Common myeloid progenitor, CD34-positive (primary cell): Measurements from ENCODE around the gene RNF17.

Experiments used
- CTCF ChIA-PET: fragments of 350-600 bp; sonication (Branson Sonifier 250); formaldehyde crosslinking; loops from one replicate; lab custom pipeline; 2021; ENCODE audit warnings: antibody characterized with exemption; lab: Charles Lee
- POLR2A ChIA-PET: fragments of 350-600 bp; sonication (Branson Sonifier 250); formaldehyde crosslinking; loops from one replicate; lab custom pipeline; 2021; ENCODE audit warnings: antibody characterized with exemption; lab: Charles Lee
- DNase-seq, 3 donors: peaks; one replicate each; pipeline versions ENCODE4 v3.0.0 to v3.0.0-alpha.2; 2013
- H3K27ac ChIP-seq, 2 experiments: 1 replicate in 1 of 2; 2 replicates in 1 of 2; pipeline ENCODE4 v1.7.0; 2013; ENCODE audit warnings: inconsistent platforms in 2 of 2, low read length in 2 of 2, mild to moderate bottlenecking in 2 of 2, low read depth in 1 of 2, moderate library complexity in 1 of 2; ENCODE audit not compliant: severe bottlenecking in 2 of 2, insufficient read depth in 1 of 2, poor library complexity in 1 of 2
- H3K27me3 ChIP-seq, 5 experiments: replicated peaks in 2 of 5; 1 replicate in 3 of 5; 2 replicates in 2 of 5; pipeline versions ENCODE4 v1.6.1 to v1.7.0; 2013; ENCODE audit warnings: low read length in 4 of 5, mild to moderate bottlenecking in 2 of 5, moderate library complexity in 2 of 5, inconsistent platforms in 1 of 5; ENCODE audit not compliant: insufficient read depth in 5 of 5, control insufficient read depth in 4 of 5
- H3K36me3 ChIP-seq, 4 experiments: 1 replicate in 2 of 4; 2 replicates in 2 of 4; pipeline versions ENCODE4 v1.6.1 to v1.7.0; 2013; ENCODE audit warnings: low read length in 3 of 4, control low read depth in 1 of 4, mild to moderate bottlenecking in 1 of 4; ENCODE audit not compliant: control insufficient read depth in 4 of 4, insufficient read depth in 4 of 4
- H3K4me1 ChIP-seq, 4 experiments: 1 replicate in 3 of 4; 2 replicates in 1 of 4; pipeline versions ENCODE4 v1.6.1 to v1.7.1; 2013; ENCODE audit warnings: low read length in 3 of 4, mild to moderate bottlenecking in 3 of 4, control low read depth in 1 of 4, inconsistent platforms in 1 of 4, moderate library complexity in 1 of 4; ENCODE audit not compliant: control insufficient read depth in 4 of 4, insufficient read depth in 4 of 4; ENCODE audit errors: control extremely low read depth in 1 of 4
- H3K4me3 ChIP-seq, 7 experiments: 1 replicate in 4 of 7; 2 replicates in 3 of 7; pipeline versions ENCODE4 v1.5.1 to v1.7.0; 2013; ENCODE audit warnings: mild to moderate bottlenecking in 7 of 7, low read length in 6 of 7, moderate library complexity in 6 of 7, inconsistent platforms in 2 of 7, low read depth in 2 of 7, control low read depth in 1 of 7; ENCODE audit not compliant: insufficient read depth in 4 of 7, control insufficient read depth in 1 of 7; ENCODE audit errors: extremely low read depth in 1 of 7
- H3K9me3 ChIP-seq, 5 experiments: 1 replicate in 4 of 5; 2 replicates in 1 of 5; pipeline versions ENCODE4 v1.6.1 to v1.7.1; 2013; ENCODE audit warnings: low read length in 4 of 5, mild to moderate bottlenecking in 2 of 5, inconsistent platforms in 1 of 5, low read depth in 1 of 5, moderate library complexity in 1 of 5; ENCODE audit not compliant: control insufficient read depth in 4 of 5, insufficient read depth in 2 of 5; ENCODE audit errors: control extremely low read depth in 1 of 5
- WGBS: methylation state at CpG from one replicate; pipeline ENCODE4 v1.1.5; 2013; ENCODE audit not compliant: insufficient coverage; 5-methylcytosine and 5-hydroxymethylcytosine counted together

RNF17 gene

DNA sequence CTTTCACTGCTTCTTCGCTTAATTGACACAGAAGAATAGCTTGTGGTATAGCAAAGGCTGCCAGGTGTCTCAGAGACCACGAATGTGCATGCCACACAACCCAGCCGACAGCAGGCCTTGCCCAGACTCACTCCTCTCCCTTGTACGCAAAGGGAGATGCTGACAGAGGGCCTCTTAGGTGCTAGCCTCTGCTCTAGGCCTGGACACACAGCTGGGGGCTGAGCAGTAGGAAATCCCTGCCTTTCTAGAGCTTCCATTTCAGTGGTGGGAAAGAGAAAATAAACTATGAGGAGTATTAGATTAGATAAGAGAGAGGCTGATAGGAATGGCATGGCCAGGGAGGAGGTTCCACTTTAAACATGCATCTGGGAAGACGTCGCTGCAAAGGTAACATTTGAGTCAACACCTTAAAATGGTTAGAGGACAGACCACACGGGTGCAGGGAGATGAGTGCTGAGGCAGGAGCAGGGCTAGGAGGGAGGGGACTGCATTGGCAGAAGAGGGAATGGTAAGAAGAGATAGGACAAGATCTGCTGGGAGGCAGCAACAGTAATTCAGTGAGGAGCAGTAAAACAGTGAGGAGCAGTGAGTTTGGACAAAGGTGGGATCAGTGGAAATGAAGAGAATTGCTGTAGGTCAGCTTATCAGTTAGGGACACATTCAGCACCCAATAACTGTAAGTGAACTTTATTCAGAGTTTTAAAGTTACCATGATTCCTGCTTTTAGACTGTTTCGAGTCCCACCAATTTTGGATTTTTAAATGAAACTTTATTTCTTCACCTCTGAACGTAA, 100.0 kb downstream of the RNF17 start:
- POLR2A ChIA-PET: no interaction called here
- CTCF ChIA-PET: interaction anchor here (1.0 to 1.4 kb wide), 3 partner anchors 10 to 322 kb away, joined by 3 to 4 read pairs (median 3); no protein-coding TSS in a partner anchor
- no peaks in the 10 kb centered on the region for H3K9me3 ChIP-seq
- 91% methylated on average over 8 of the region's 9 CpGs for WGBS
- H3K4me3 ChIP-seq: no peak overlapping the region
- no peaks in the 10 kb centered on the region for H3K27me3 ChIP-seq
- DNase-seq: no peak
- H3K4me1 ChIP-seq: peaks cover 0 to 11% (median 3%) of the 10 kb centered on the region in 4 experiments
- H3K36me3 ChIP-seq: no peaks in the 10 kb centered on the region
- no peak overlapping the region for H3K27ac ChIP-seq

DNA sequence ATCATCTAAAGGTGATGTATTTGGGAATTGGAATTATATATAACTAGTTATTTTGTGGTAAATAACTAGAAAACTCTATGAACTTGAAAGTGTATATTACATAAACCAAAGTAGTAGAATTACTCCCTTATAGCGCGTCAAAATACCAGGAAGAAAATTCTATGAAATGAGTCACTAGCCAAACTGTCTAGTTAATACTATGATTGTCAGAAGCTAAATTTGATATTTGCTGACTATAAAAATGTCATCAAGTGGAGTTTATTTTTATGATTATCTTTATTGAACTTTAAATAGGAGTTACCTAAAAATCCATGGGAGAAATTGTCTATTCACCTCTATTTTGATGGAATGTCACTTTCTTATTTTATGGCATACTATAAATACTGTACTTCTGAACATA, 100.6 kb downstream of the RNF17 start:
- POLR2A ChIA-PET: no interaction called here
- CTCF ChIA-PET: interaction anchor here (1.0 to 2.2 kb wide), 5 partner anchors 58 to 121 kb away, joined by 3 to 9 read pairs (median 3); a partner anchor contains a TSS
- H3K27ac ChIP-seq: no peak overlapping the region
- no peaks in the 10 kb centered on the region for H3K9me3 ChIP-seq
- no peak overlapping the region for H3K4me3 ChIP-seq
- H3K27me3 ChIP-seq: no peaks in the 10 kb centered on the region
- no CpG with 5 or more reads among the region's 2 CpGs for WGBS
- H3K4me1 ChIP-seq: peaks cover 0 to 17% (median 9%) of the 10 kb centered on the region in 4 experiments
- no peaks in the 10 kb centered on the region for H3K36me3 ChIP-seq
- DNase-seq: no peak

DNA sequence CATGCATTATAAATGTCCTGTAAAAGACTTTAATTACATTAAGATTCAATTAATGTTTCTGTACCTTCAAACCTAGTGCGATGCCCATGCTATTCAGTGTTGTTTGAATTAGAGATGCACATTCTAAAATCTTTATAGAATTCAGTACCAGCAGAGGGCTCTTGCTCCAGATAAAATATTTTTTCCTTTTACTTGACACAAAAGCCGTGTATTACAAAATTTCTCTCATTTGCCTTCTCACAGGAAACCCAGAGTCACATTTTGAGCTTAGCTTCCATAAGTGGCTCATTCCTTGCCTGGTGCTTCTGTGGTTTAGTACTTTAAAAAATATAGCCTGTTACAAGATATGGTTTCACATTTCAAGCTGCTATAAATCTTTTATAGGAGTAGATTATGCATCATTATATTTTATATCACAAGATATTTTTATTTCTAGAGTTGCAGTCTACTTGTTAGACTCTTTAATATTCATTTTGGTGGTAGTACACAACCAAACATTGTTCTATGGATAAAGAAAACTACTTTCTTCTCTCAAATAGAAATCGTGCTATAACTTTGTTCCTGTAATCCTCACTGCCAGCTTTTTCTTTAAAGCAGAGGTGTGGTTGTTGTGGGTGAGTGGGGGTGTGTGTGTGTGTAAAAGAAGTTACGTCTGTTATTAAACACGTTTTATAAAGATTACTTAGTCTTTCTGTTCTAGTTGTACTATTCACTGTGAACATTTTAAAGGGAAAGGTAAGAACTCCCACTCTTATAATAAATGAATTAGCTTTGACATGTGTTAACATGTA, 101.4 kb downstream of the RNF17 start:
- H3K27me3 ChIP-seq: no peaks in the 10 kb centered on the region
- CTCF ChIA-PET: interaction anchor here (0.7 to 2.2 kb wide), 11 partner anchors 9 to 171 kb away, joined by 3 to 9 read pairs (median 3); a partner anchor contains a TSS
- WGBS: 0% methylated on average over 1 of the region's 5 CpGs
- no peak overlapping the region for H3K27ac ChIP-seq
- no peaks in the 10 kb centered on the region for H3K36me3 ChIP-seq
- H3K9me3 ChIP-seq: no peaks in the 10 kb centered on the region
- H3K4me3 ChIP-seq: peak overlapping the region in 1 of 7 experiments; percentile 48
- peaks cover 0 to 19% (median 10%) of the 10 kb centered on the region in 4 experiments for H3K4me1 ChIP-seq
- POLR2A ChIA-PET: interaction anchor here (0.8 kb wide), 1 partner anchor 13 kb away, joined by 3 read pairs; no protein-coding TSS in a partner anchor
- DNase-seq: peak; percentile 44 to 79 (median 71)

DNA sequence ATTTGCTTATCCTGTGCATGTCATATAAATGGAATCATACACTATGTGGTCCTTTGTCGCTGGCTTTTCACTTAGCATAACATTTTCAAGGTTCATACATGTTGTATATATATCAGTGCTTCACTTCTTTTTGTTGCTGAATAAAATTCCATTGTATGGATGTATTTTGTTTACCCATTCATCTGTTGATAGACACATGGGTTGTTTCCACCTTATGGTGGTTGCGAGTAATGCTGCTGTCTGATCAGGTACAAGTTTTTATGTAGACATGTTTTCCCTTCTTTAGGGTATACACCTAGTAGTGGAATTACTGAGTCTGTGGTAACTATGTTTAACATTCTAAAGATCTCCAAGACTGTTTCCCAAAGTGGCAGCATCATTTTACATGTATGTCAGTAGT, 102.5 kb downstream of the RNF17 start:
- Histone ChIP-seq H3K27ac (no peak overlapping the region), H3K9me3 (no peaks in the 10 kb centered on the region), H3K4me1 (peaks cover 0 to 19% (median 10%) of the 10 kb centered on the region in 4 experiments), H3K4me3 (no peak overlapping the region), H3K36me3 (no peaks in the 10 kb centered on the region), H3K27me3 (no peaks in the 10 kb centered on the region)
- ChIA-PET CTCF (interaction anchor here (1.0 to 2.2 kb wide), 3 partner anchors 102 to 172 kb away, joined by 3 to 9 read pairs (median 6); no protein-coding TSS in a partner anchor), POLR2A (no interaction called here)
- no peak for DNase-seq
- WGBS: no CpG with 5 or more reads among the region's 2 CpGs

DNA sequence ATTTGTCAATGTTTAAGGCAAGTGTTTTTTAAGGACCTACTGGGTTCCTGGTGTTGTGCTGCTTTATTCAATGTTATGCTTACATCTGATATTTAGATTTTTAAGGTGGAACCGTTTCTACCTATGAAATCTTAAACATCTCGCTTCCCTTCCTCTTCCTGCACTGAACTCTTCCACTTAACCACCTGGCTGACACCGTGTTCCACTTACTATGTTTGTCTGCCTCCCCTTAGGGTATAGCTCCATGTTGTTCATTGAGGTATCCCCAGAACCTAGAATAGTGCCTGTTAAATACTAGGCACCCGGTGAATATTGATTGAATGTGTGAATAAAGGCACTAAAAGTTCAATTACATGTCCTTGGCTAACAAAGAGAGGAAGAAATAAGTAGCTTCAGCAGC, 104.9 kb downstream of the RNF17 start:
- CTCF ChIA-PET: interaction anchor here (1.0 to 1.2 kb wide), 2 partner anchors 20 to 22 kb away, joined by 3 to 5 read pairs; no protein-coding TSS in a partner anchor
- 17% methylated on average over 1 of the region's 4 CpGs for WGBS
- Histone ChIP-seq H3K4me1 (peaks cover 0 to 19% (median 10%) of the 10 kb centered on the region in 4 experiments), H3K36me3 (no peaks in the 10 kb centered on the region), H3K9me3 (no peaks in the 10 kb centered on the region), H3K27ac (no peak overlapping the region), H3K4me3 (no peak overlapping the region), H3K27me3 (no peaks in the 10 kb centered on the region)
- no peak for DNase-seq
- POLR2A ChIA-PET: no interaction called here

DNA sequence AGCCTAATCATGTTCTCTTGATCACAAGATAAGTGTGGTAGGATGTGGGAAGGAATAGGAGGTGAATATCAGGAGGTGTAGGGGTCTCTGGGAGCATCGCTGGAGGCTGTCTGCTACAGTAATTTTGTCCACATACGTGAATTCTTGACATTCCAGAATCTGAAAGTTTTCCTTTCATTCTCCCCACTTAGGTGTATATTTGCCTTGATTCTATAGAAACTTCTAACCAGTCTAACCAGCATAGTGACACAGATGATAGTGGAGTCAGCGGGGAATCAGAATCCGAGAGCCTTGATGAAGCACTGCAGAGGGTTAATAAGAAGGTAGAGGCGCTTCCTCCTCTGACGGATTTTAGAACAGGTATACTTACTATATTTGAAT, 106.4 kb downstream of the RNF17 start:
- WGBS: 100% methylated on average over 1 of the region's 6 CpGs
- Histone ChIP-seq H3K27me3 (no peaks in the 10 kb centered on the region), H3K4me3 (no peak overlapping the region), H3K4me1 (peaks cover 0 to 13% (median 8%) of the 10 kb centered on the region in 4 experiments), H3K9me3 (no peaks in the 10 kb centered on the region), H3K27ac (no peak overlapping the region), H3K36me3 (no peaks in the 10 kb centered on the region)
- ChIA-PET POLR2A (no interaction called here), CTCF (no interaction called here)
- no peak for DNase-seq
